GM21390 (cell line): ENCODE results near the gene PEA15.

Experiments
- ATAC-seq: cut with Tn5 transposase; IDR thresholded peaks from one replicate; pipeline ENCODE4 v1.9.1; 2021; ENCODE audit not compliant: unreplicated experiment

PEA15 gene

GRCh38 chr1:160178731-160179130, 26.5 kb upstream of the PEA15 start:
- no peak for ATAC-seq

- ATAC-seq, result no peak
These were observed 25.8 kb upstream of the PEA15 start for GRCh38 chr1:160179336-160179735.

- no peak for ATAC-seq
These were observed 18.9 kb upstream of the PEA15 start for GRCh38 chr1:160186246-160186645.

GRCh38 chr1:160186729-160187128, 18.5 kb upstream of the PEA15 start:
- no peak for ATAC-seq

- no peak for ATAC-seq
These were observed 17.8 kb upstream of the PEA15 start for GRCh38 chr1:160187407-160187806.

- ATAC-seq, result no peak
These were observed 16.8 kb upstream of the PEA15 start for GRCh38 chr1:160188341-160188740.

- ATAC-seq, result no peak
These were observed 15.2 kb upstream of the PEA15 start, which contains the start of gene CASQ1 for GRCh38 chr1:160189649-160190625. TSS of gene CASQ1 (plus strand) at chr1:160190575. CDS start at chr1:160190752, 177 bp downstream.

- no peak for ATAC-seq
These were observed 13.4 kb upstream of the PEA15 start for GRCh38 chr1:160191756-160192155.

GRCh38 chr1:160192234-160192633, 12.9 kb upstream of the PEA15 start:
- no peak for ATAC-seq

- ATAC-seq, result no peak
These were observed 11.9 kb upstream of the PEA15 start for GRCh38 chr1:160193091-160193819.

- no peak for ATAC-seq
These were observed 11.1 kb upstream of the PEA15 start for GRCh38 chr1:160193832-160194736.

GRCh38 chr1:160194737-160195059, 10.5 kb upstream of the PEA15 start:
- no peak for ATAC-seq

GRCh38 chr1:160196143-160196542, 9.0 kb upstream of the PEA15 start:
- ATAC-seq, result no peak

GRCh38 chr1:160197231-160197630, 8.0 kb upstream of the PEA15 start:
- no peak for ATAC-seq

- no peak for ATAC-seq
These were observed 4.4 kb upstream of the PEA15 start for GRCh38 chr1:160200786-160201185.

GRCh38 chr1:160204526-160205241, 500 bp upstream of the PEA15 start:
- peak; percentile 51 for ATAC-seq

GRCh38 chr1:160206036-160206389, 829 bp downstream of the PEA15 start:
- ATAC-seq, result peak; percentile 42

GRCh38 chr1:160206421-160207117, 1.4 kb downstream of the PEA15 start:
- no peak for ATAC-seq

- no peak for ATAC-seq
These were observed 2.0 kb downstream of the PEA15 start for GRCh38 chr1:160207118-160207650.
